Neural cell (in vitro differentiated cells): ENCODE measurements around the gene IKZF1. TPM values are rescaled to one million over a fixed set of nuclear protein-coding genes. Genes with fewer than 3 reads are reported as not detected.

Source experiments
- H2AFZ ChIP-seq: fragments of 200-600, 300-800 bp; sonication (generic), shearing (Covaris generic); 2 replicates; pipeline ENCODE4 v1.6.0; 2014; ENCODE audit warnings: low read depth, mild to moderate bottlenecking, antibody characterized with exemption, low read length, moderate library complexity
- H3F3A ChIP-seq: fragments of 200-600 bp; shearing (Covaris generic); 2 replicates; pipeline ENCODE4 v1.6.1; 2016; ENCODE audit warnings: mild to moderate bottlenecking, moderate library complexity, mixed read lengths, antibody characterized with exemption, low read length; ENCODE audit not compliant: insufficient read depth, poor library complexity, severe bottlenecking
- H3K27ac ChIP-seq: fragments of 200-600, 300-800 bp; sonication (generic), shearing (Covaris generic); 2 replicates; pipeline ENCODE4 v1.5.1; 2014; ENCODE audit warnings: mild to moderate bottlenecking, low read length, moderate library complexity
- H3K27me3 ChIP-seq: fragments of 300-800, 200-600 bp; sonication (generic), shearing (Covaris generic); 2 replicates; pipeline ENCODE4 v1.6.0; 2014; ENCODE audit warnings: mild to moderate bottlenecking, low read depth, low read length, moderate library complexity; ENCODE audit not compliant: insufficient read depth
- H3K36me3 ChIP-seq: fragments of 300-800, 200-600 bp; sonication (generic), shearing (Covaris generic); 2 replicates; pipeline ENCODE4 v1.5.1; 2014; ENCODE audit warnings: mild to moderate bottlenecking, antibody characterized with exemption, low read length, moderate library complexity; ENCODE audit not compliant: insufficient read depth
- H3K4me2 ChIP-seq: fragments of 300-800, 200-600 bp; sonication (generic), shearing (Covaris generic); 2 replicates; pipeline ENCODE4 v1.6.0; 2014; ENCODE audit warnings: mild to moderate bottlenecking, low read length
- H3K4me3 ChIP-seq: fragments of 300-800, 200-600 bp; sonication (generic), shearing (Covaris generic); 2 replicates; pipeline ENCODE4 v1.5.1; 2014; ENCODE audit warnings: mild to moderate bottlenecking, low read length, moderate library complexity
- H3K79me2 ChIP-seq: fragments of 200-600 bp; shearing (Covaris generic); replicated peaks from 2 replicates; pipeline ENCODE4 v1.6.0; 2014; ENCODE audit warnings: mild to moderate bottlenecking, low read length, moderate library complexity; ENCODE audit not compliant: insufficient read depth
- H3K9ac ChIP-seq: fragments of 300-800, 200-600 bp; sonication (generic), shearing (Covaris generic); 2 replicates; pipeline ENCODE4 v1.6.1; 2016; ENCODE audit warnings: mild to moderate bottlenecking, low read length, mixed read lengths
- H3K9me2 ChIP-seq: fragments of 200-600 bp; shearing (Covaris generic); 2 replicates; pipeline ENCODE4 v1.6.1; 2016; ENCODE audit warnings: mild to moderate bottlenecking, low read length, mixed read lengths; ENCODE audit not compliant: insufficient read depth
- H3K9me3 ChIP-seq: fragments of 200-600, 300-800 bp; sonication (generic), shearing (Covaris generic); 2 replicates; pipeline ENCODE4 v1.6.1; 2016; ENCODE audit warnings: mild to moderate bottlenecking, mixed run types, low read length, moderate library complexity, mixed read lengths
- H4K20me1 ChIP-seq: fragments of 200-600 bp; shearing (Covaris generic); 2 replicates; pipeline ENCODE4 v1.6.1; 2016; ENCODE audit warnings: mild to moderate bottlenecking, mixed run types; ENCODE audit not compliant: insufficient read depth
- CTCF ChIP-seq: fragments of 450-650 bp; IDR thresholded peaks from 2 replicates; pipeline ENCODE4 v1.5.1; 2014; ENCODE audit warnings: antibody characterized with exemption, mild to moderate bottlenecking, moderate library complexity; ENCODE audit not compliant: poor library complexity, severe bottlenecking
- EP300 ChIP-seq: fragments of 450-650 bp; conservative IDR thresholded peaks from 2 replicates; pipeline ENCODE4 v1.6.1; 2014; ENCODE audit warnings: antibody characterized with exemption, mild to moderate bottlenecking, moderate library complexity; ENCODE audit not compliant: poor library complexity, severe bottlenecking
- EZH2 ChIP-seq: fragments of 200-600, 300-800 bp; shearing (Covaris generic), sonication (generic); IDR thresholded peaks from 2 replicates; pipeline ENCODE4 v1.6.1; 2014; ENCODE audit warnings: antibody characterized with exemption, low read length, borderline replicate concordance, mild to moderate bottlenecking; ENCODE audit not compliant: insufficient read depth, poor library complexity, severe bottlenecking
- MXI1 ChIP-seq: fragments of 450-650 bp; conservative IDR thresholded peaks from 2 replicates; pipeline ENCODE4 v1.6.1; 2014; ENCODE audit warnings: antibody characterized with exemption, mild to moderate bottlenecking; ENCODE audit not compliant: poor library complexity, severe bottlenecking
- POLR2AphosphoS5 ChIP-seq: IDR thresholded peaks from 2 replicates; pipeline ENCODE4 v1.6.1; 2012
- RAD21 ChIP-seq: fragments of 450-650 bp; conservative IDR thresholded peaks from 2 replicates; pipeline ENCODE4 v1.6.1; 2014; ENCODE audit warnings: antibody characterized with exemption, mild to moderate bottlenecking, moderate library complexity
- REST ChIP-seq: IDR thresholded peaks from 2 replicates; pipeline ENCODE4 v1.6.1; 2012; ENCODE audit warnings: borderline replicate concordance
- SMC3 ChIP-seq: fragments of 450-650 bp; conservative IDR thresholded peaks from 2 replicates; pipeline ENCODE4 v1.6.1; 2014; ENCODE audit warnings: antibody characterized with exemption, mild to moderate bottlenecking, moderate library complexity; ENCODE audit not compliant: poor library complexity
- TAF1 ChIP-seq: IDR thresholded peaks from 2 replicates; pipeline ENCODE4 v1.6.1; 2012; ENCODE audit warnings: low read depth
- polyA plus RNA-seq: library from polyadenylated mRNA; depleted of rRNA; stranded (reverse); fragments of >200 nt; gene quantifications from 2 replicates; pipeline ENCODE4 v1.2.3, GENCODE V29; 2014

Gene IKZF1
- polyA plus RNA-seq, 1 donor from 2014 or later = 0.24 TPM

GRCh38 chr7:50330696-50331095 is 26.2 kb downstream of the IKZF1 start:
- H3K4me2 ChIP-seq = no peak overlapping the region
- H3F3A ChIP-seq = no peaks in the 10 kb centered on the region
- H3K9me2 ChIP-seq = no peaks in the 10 kb centered on the region
- no peaks in the 10 kb centered on the region for H3K36me3 ChIP-seq
- H4K20me1 ChIP-seq = no peaks in the 10 kb centered on the region
- no peaks in the 10 kb centered on the region for H3K79me2 ChIP-seq
- H3K27ac ChIP-seq = no peak overlapping the region
- H3K9me3 ChIP-seq = no peaks in the 10 kb centered on the region
- no peak overlapping the region for H3K4me3 ChIP-seq
- TF ChIP-seq RAD21 (no peak), MXI1 (no peak)
- H3K27me3 ChIP-seq = no peaks in the 10 kb centered on the region
- H2AFZ ChIP-seq = no peak overlapping the region
- no peak overlapping the region for H3K9ac ChIP-seq

- H3F3A ChIP-seq = no peaks in the 10 kb centered on the region
- no peaks in the 10 kb centered on the region for H3K79me2 ChIP-seq
- no peak overlapping the region for H2AFZ ChIP-seq
- H3K9ac ChIP-seq = no peak overlapping the region
- no peaks in the 10 kb centered on the region for H4K20me1 ChIP-seq
- H3K9me3 ChIP-seq = no peaks in the 10 kb centered on the region
- no peaks in the 10 kb centered on the region for H3K27me3 ChIP-seq
- H3K36me3 ChIP-seq = no peaks in the 10 kb centered on the region
- no peak overlapping the region for H3K4me2 ChIP-seq
- H3K9me2 ChIP-seq = no peaks in the 10 kb centered on the region
- H3K4me3 ChIP-seq = no peak overlapping the region
- TF ChIP-seq POLR2AphosphoS5 = no peak
- no peak for TF ChIP-seq EZH2
- TF ChIP-seq MXI1 = no peak
- no peak for TF ChIP-seq TAF1
- TF ChIP-seq SMC3 = no peak
- no peak for TF ChIP-seq REST
- no peak for TF ChIP-seq CTCF
- no peak for TF ChIP-seq EP300
- TF ChIP-seq RAD21 = no peak
- H3K27ac ChIP-seq = no peak overlapping the region
These were observed 27.2 kb downstream of the IKZF1 start for GRCh38 chr7:50331564-50332208.
